ENCODE data around the gene LYPLAL1. TPM values are rescaled to one million over a fixed set of nuclear protein-coding genes. Genes with fewer than 3 reads are reported as not detected.
A peak's percentile ranks its signal among the peaks of the same experiment; 100 is the strongest.
"Not testable (repeated sequence)": the region's sequence is repeated elsewhere in the genome, so short reads cannot be mapped to it uniquely, and the experiment has no call there.

LYPLAL1 gene
- total RNA-seq, 4 donors from 2014 or later, result 32.1 to 49.4 (median 39.5) TPM

GRCh38 chr1:219189021-219189824, 15.5 kb downstream of the LYPLAL1 start:
- no peaks in the 10 kb centered on the region for H3K9me3 ChIP-seq
- peaks cover 10% of the 10 kb centered on the region in 2 donors for H3K4me1 ChIP-seq
- no peak for TF ChIP-seq POLR2A (IDR thresholded peaks at IDR 0.05)
- no peak for TF ChIP-seq CTCF (IDR thresholded peaks at IDR 0.05)
- DNase-seq, result no peak
- peak overlapping the region in 2 of 3 donors; percentile 15 to 36 for H3K27ac ChIP-seq
- H3K36me3 ChIP-seq, result no peaks in the 10 kb centered on the region
- H3K4me3 ChIP-seq (replicated peaks in 1 of 3), result no peak overlapping the region
- H3K27me3 ChIP-seq, result no peaks in the 10 kb centered on the region
- intact Hi-C loops (cut with DNase I), result no loop called here

GRCh38 chr1:219189952-219190351, 16.3 kb downstream of the LYPLAL1 start:
- TF ChIP-seq CTCF (IDR thresholded peaks at IDR 0.05) (no peak), POLR2A (IDR thresholded peaks at IDR 0.05) (no peak)
- Histone ChIP-seq H3K4me1 (peaks cover 10% of the 10 kb centered on the region in 2 donors), H3K9me3 (no peaks in the 10 kb centered on the region), H3K27ac (no peak overlapping the region), H3K27me3 (no peaks in the 10 kb centered on the region), H3K4me3 (replicated peaks in 1 of 3) (no peak overlapping the region), H3K36me3 (no peaks in the 10 kb centered on the region)
- intact Hi-C loops (cut with DNase I), result no loop called here
- WGBS, 2 donors, result 97 to 99% methylated on average over 3 of the region's 3 CpGs
- no peak for DNase-seq

GRCh38 chr1:219190605-219191004, 16.9 kb downstream of the LYPLAL1 start:
- H3K4me3 ChIP-seq (replicated peaks in 1 of 3), result no peak overlapping the region
- no peak overlapping the region for H3K27ac ChIP-seq
- no peaks in the 10 kb centered on the region for H3K9me3 ChIP-seq
- H3K36me3 ChIP-seq, result no peaks in the 10 kb centered on the region
- H3K27me3 ChIP-seq, result no peaks in the 10 kb centered on the region
- DNase-seq, result no peak
- intact Hi-C loops (cut with DNase I), result no loop called here
- no peak for TF ChIP-seq POLR2A (IDR thresholded peaks at IDR 0.05)
- TF ChIP-seq CTCF (IDR thresholded peaks at IDR 0.05), result no peak
- 96 to 97% methylated on average over 3 of the region's 3 CpGs for WGBS, 2 donors
- peaks cover 10% of the 10 kb centered on the region in 2 donors for H3K4me1 ChIP-seq

- H3K27me3 ChIP-seq; H3K36me3 ChIP-seq; H3K9me3 ChIP-seq; H3K27ac ChIP-seq; H3K4me3 ChIP-seq (replicated peaks in 1 of 3); DNase-seq; H3K4me1 ChIP-seq; intact Hi-C loops (cut with DNase I): not testable (repeated sequence)
- WGBS, 2 donors, result 96% methylated on average over 3 of the region's 3 CpGs
Measured at GRCh38 chr1:219195833-219196232, 22.2 kb downstream of the LYPLAL1 start.

GRCh38 chr1:219201656-219202055, 28.0 kb downstream of the LYPLAL1 start:
- TF ChIP-seq CTCF (IDR thresholded peaks at IDR 0.05) (no peak), POLR2A (IDR thresholded peaks at IDR 0.05) (no peak)

More at GRCh38 chr1:219201656-219202055, 28.0 kb downstream of the LYPLAL1 start:
- 96 to 99% methylated on average over 3 of the region's 3 CpGs for WGBS, 2 donors
- H3K4me3 ChIP-seq (replicated peaks in 1 of 3), result no peak overlapping the region
- no peaks in the 10 kb centered on the region for H3K27me3 ChIP-seq
- no peaks in the 10 kb centered on the region for H3K4me1 ChIP-seq
- no peak for DNase-seq
- H3K36me3 ChIP-seq, result no peaks in the 10 kb centered on the region
- H3K27ac ChIP-seq, result no peak overlapping the region
- intact Hi-C loops (cut with DNase I), result no loop called here
- H3K9me3 ChIP-seq, result no peaks in the 10 kb centered on the region

All from thyroid gland (tissue), 4 donors.